GM19468 (cell line): Measurements from ENCODE around the gene RRP1.

Source experiments
- ATAC-seq: cut with Tn5 transposase; IDR thresholded peaks from one replicate; pipeline ENCODE4 v1.9.1; 2021; ENCODE audit warnings: mild to moderate bottlenecking, moderate library complexity, moderate number of reproducible peaks; ENCODE audit not compliant: unreplicated experiment; ENCODE audit errors: extremely low read depth

The RRP1 gene

DNA sequence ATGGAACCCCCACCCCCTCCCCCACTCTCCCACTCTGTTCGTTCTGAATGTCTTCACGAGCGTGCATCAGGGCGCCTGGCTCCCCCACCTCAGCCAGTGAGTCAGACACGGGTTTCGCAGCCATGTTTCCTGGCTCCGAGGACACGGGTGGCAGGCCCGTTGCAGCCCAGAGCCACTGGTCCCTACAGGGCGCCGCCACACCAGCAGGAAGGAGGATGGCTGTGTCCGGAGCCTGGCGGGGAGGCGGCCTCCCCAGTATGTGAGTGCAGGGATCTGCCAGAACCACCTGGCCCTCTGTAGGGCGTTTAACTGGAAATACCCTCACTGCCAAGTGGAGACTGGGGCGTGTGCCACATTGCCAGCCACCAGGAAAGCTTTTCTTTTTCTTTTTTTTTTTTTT lies 31.8 kb upstream of the RRP1 start:
- no peak for ATAC-seq

DNA sequence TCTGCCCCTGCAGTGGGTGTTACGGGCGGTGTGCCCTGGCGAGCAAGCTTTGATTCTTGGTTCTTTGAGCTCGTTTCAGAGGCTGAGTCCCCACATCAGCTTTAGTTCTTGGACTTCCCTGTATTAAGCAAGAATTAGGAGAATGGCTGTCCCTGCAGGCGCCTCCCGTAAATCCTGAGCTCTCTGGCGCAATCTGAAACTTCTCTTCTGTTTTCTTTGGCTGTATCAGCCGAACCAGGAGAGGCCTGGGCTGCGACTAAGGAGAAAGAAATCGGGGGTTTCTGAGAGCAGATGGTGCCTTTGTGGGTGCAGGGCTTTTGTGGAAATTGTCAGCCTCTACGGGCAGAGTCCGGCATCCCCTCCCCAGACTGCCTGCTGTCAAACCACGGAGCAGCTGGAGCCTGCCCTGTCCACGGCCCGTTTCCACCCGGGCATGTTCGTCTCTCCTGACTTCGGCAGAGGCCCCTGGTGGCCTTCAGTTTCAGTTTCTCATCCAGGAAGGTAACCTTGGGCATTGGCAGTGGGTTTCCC lies 31.2 kb upstream of the RRP1 start:
- ATAC-seq: no peak

DNA sequence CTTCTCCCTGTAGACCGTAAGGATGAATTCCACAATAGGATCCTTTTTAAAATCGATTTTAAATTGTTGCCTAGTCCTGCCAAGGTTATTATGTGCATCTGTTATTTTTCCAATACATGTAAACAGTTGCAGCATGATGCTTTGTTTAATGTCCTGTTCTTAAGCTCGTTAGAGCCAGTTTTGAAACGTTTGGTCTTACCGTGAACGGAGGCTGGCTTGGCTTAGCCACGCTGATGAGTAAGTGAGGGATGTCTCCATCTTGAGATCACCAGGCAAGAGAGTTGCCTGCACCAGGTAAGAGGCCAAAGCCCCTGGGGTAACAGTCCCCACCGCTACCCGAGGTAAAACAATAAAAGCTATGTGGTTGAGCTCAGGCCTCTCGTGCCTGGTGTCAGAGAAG lies 30.6 kb upstream of the RRP1 start:
- ATAC-seq: no peak

DNA sequence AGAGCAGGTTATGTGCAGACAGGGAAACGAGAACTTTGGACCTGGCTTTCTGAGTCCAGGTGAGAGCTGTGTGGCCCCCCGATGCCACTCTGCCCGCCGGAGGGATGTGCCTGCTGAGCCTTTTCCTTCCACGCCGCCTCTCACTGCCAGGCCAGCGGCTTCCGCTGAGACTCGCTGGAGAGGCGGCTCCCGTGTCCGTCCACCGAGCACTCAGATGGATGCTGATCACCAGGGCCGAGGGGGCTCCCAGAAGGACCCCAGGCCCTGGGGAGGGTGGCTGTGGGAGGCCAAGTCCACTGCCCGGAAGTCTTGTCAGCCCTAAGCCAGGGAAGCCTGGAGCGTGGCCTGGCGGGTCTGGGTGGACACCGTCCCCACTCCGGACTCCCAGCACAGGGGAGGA lies 29.7 kb upstream of the RRP1 start:
- ATAC-seq: no peak

DNA sequence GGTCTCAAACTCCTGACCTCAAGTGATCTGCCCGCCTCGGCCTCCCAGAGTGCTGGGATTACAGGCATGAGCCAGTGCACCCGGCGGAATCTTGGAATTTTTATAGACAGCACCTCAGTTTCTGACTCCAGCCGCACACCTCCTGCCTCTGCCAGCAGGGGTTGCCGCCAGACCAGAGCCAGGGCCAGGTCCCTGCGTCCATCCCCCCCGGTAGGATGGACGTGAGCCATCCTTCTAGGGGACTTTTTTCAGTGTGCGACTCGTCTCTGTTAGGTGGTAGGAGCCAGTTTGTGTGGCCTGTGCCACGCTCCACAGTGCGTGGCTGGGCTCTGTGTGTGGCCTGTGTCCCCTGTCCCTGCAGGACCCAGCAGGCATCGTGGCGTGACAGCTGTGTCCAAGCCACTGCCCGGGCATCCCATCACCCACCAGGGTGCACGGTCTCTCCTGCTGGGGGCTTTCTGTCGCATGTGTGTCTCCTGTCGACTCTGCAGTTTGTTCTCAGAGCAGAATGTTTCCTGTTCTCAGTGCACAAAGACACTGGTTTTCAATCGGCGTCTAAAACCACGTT lies 28.9 kb upstream of the RRP1 start:
- ATAC-seq: no peak

DNA sequence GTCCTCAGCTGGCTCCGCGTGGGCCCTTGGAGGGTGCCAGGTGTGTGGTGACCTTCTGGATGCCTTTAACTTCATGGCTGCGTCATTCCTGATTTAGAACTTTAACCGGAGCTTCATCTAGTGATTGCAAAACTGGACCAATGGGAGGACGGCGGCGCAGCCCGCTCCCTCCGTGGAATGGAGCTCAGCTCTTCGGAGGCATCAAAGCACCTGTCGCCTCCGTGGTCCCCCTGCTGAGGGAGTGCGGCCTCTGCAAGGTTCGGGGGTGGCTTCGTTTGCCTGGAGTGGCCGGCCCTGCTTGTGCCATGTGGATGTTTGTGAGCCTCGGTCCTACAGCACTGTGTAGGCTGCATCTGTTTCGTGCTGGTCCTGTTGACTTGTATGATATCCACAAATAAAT lies 27.5 kb upstream of the RRP1 start:
- ATAC-seq: no peak

DNA sequence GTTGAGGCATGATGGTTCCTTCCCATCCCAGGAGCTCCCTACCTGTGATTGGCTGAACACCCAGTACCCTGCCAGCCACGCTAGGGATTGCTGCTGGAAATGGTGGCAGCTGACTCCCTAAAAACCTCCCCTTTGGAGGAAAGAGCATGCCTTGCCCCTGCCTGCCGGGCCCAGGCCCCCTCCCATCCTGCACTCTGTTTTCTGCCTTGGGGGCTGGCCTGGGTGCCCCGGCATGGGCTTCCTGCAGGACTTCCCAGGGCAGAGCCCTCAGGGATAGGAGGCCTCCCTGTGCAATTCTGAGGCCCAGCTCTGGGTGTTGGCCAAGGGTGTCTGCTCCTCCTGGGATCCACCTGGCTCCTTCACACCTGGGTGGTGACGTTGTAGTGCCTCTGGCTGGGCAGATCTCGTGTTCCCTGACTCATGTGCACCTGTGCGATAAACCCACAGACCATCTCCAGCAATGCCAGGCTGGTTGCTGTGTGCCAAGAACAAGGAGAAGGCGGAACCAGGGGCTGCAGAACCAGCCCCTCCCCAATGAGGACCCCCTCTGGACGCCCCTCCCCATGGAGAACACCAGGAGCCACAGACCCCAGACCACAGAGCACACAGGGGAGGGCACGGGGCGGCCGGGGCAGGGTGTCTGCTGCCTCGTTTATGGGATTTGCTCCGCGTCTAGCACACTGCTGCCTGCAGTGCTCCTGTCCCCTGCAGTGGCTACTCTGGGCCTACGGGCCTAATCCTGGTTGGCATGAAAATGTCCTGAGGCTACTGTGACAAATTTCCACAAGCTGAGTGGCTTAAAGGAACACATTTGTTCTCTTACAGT lies 26.9 kb upstream of the RRP1 start:
- no peak for ATAC-seq

DNA sequence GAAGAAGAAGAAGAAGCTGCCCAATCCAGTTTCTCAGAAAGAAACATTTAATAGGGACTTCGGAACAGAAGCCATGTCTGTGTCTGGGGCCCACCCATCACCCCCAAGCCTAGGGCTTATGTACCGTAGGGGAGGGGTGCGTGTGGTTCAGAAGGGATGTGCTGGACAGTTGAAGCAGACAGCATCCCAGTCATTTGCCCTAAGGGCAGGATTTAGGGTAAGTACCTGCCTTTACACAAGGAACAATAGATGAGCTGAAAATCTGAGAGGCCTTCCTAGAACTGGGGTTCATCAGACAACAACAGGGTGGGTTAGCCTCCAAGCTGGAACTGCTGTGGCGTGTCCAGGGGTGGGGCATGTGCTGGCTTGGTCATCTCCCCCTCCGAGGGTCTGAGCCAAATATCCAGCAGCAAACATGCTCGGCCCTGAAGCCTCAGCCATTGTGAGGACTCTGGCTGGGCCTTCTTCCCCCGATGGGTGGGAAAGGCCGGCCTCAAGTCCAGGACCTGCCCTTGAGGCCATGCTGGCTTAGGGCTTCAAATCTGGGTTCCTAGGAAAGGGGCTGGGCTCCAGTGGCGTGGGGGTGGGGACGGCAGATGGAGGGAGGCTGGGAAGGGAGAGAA lies 25.4 kb upstream of the RRP1 start:
- ATAC-seq: no peak

DNA sequence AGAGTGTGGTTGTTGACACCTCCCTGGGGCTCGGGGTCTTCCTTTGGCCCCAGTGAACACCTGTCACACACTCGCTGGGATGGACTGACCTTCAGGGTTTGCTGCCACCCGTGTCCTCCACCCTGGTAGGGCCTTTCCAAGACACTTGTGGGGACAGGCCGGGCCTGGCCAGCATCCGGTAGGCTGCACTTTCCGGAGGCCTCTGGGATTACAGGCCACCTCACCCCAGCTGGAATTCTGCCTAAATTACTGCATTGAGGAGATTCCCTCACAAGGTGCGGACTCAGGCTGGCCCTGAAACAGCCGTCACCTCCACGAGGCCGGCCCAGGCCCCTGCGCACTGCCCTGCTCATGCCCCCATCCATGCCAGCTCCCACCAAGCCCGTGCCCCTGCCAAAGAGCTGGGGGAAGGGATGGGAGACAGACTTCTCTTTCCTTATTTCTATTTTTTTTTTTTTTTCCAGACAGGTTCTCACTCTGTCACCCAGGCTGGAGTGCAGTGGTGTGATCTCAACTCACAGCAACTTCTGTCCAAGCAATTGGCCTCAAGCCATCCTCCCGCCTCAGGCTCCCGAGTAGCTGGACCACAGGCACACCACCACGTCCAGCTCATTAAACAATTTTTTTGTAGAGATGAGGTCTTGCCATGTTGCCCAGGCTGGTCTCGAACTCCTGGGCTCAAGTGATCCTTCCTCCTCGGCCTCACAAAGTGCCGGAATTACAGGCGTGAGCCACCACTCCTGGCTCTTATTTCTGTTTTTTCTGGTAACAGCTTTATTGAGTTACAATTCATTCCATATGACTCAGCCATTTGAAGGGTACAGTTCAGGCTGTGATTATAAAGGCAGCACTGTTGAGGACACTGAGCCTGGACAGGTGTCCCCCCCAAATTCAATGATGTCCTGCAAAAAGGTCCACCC lies 24.5 kb upstream of the RRP1 start:
- ATAC-seq: no peak

DNA sequence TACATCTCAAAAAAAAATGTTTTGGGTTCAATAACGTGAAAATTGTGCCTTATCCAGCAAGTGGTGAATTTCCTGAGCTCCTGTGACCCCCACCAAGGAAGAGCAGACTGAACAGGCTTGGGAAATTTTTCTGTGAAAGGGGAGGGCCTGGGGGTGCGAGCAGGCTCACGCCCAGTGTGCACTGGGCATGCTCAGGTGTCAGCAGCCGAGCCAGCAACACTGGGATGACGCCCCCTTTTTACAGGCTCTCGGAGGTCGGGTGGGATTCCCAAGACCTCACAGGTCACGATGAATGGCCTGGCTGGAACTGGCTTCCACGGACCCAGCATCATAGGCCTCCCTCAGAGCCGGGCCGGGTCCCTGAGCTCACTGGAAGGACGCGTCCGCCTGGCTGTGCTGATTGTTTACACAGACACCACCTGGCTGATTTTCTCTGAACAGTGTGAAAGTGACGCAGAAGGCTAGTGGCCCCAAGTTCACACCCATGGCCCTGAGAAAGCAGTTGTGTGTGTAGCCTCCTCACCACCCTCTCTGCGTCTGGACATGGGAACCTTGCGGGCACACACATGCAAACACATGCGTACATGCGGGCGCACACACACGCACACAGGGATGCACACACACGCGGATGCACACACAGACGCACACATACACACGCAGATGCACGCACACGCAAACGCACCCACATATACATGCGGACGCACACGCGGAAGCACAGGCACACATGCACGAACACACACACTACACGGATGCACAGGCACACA lies 22.5 kb upstream of the RRP1 start:
- no peak for ATAC-seq

DNA sequence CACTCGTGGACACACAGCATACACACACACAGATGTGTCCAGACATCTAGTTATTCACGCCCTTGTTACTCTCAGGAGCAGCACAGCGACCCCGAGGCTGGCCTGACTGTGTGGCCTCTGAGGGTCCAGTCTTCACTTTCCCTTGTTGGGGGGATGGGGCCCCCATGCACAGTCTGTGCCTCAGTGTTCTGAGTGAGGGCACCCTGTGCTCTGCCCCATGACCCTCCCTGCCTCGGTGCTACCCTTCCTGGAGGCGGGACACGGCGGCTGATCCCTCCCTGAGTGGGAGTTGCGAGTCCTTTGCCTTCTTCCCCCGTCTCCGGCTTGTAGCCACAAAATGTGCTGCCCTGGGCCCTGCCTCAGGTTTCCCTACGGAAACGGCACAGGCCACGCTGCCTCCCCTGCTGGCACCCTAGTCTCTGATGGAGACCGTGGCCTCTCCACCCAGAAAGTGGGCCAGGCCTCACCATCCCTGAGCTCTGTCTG lies 21.8 kb upstream of the RRP1 start:
- no peak for ATAC-seq

DNA sequence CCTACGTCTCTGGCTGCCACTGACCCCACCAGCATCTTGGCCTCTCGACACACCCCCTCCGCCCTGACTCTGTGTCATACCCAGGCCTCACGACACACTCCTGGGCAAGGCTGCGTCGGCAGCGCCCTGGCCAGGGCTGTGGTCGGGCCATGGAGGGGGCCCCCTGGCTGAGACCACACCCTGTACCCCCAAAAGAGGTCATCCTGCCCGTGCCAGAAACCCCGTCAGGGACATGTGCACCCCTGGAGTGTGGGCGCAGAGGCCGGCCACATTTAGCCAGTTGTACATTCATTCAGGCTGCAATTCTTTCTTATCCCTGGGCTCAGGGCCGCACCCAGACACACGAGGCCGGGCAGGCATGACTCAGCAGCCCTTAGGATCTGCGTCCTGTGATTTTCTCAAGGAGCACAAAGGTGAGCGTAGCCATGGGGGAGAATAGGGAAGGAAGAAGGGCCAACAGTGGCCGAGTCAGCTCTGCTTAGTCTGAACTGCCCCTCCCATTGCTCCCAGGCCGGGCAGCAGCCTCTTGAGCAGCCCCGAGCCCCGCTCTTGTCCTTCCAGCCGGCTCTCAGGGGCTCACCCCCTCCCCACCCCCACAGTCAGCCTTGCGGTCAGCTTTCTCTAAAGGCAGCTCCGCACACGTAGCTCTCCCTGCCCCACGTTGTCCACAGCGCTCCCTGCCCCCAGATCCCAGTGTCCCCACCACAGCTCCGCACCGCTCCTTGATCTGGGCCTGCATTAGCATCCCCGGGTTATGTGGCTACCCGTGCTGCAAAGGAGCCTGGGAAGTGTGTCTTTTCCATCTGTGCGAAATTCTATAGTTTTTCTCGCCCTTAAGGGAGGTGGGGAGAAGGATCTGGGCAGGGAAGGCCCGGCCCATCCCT lies 21.2 kb upstream of the RRP1 start:
- no peak for ATAC-seq

DNA sequence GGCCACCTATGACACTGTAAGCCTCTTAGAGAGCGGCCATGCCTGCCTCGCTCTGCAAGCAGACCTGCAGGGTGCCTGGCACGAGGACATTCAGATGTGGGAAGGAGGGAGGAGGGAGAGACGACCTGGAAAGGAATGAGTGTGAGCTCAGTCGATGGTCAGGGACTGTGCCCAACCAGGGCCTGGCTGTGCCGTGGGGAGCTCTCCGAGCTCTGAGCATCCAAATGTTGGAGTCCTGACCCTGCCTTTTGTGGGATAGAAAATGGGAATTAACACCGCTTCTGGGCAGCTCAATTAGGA lies 20.6 kb upstream of the RRP1 start:
- ATAC-seq: no peak

DNA sequence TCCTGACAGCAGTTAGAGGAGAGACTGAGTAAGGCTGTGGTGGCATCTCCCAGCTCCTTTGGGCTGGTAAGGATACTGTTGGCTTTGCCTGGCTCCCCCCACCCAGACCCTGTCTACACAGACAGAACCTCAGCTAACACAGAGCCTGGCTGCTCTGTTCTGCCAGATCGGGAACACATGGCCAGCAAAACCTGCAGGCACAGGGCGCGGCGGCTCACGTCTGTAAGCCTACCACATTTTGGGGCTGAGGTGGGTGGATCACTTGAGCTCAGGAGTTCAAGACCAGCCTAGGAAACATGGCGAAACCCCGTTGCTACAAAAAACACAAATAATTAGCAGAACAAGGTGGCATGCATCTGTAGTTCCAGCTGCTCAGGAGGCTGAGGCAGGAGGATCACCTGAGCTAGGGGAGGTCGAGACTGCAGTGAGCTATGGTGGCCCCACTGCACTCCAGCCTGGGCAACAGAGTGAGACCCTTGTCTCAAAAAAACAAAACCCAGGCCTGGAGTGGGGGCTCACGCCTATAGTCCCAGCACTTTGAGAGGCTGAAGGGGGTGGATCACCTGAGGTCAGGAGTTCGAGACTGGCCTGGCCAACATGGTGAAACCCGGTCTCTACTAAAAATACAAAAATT lies 19.9 kb upstream of the RRP1 start:
- ATAC-seq: no peak

DNA sequence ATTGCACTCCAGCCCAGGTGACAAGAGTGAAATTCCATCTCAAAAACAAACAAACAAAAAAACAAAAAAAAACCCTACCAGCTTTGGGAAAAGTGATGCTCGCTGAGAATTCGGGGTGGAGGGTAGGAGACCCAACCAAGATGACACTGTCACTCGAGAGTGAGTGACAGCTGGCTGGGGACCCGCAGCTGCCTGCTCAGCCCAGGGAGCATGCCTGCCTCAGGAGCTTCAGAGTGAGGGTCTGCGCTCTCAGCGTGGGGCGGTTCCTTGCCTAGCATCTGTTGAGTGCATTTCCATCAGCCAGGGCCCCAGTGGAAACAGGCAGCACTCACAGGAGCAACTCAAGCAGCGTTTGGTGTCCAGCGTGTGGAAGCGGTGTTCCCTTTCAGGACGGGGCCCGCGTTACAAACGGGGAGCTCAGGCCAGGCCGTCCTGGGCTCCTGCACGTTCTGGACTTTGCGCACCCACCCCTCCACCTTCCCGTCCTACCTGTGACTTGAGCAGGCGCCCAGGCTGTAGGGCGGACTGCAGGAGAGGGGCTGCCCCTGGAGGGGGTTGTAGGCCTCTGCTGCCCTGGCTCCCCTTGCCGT lies 19.2 kb upstream of the RRP1 start:
- ATAC-seq: no peak

DNA sequence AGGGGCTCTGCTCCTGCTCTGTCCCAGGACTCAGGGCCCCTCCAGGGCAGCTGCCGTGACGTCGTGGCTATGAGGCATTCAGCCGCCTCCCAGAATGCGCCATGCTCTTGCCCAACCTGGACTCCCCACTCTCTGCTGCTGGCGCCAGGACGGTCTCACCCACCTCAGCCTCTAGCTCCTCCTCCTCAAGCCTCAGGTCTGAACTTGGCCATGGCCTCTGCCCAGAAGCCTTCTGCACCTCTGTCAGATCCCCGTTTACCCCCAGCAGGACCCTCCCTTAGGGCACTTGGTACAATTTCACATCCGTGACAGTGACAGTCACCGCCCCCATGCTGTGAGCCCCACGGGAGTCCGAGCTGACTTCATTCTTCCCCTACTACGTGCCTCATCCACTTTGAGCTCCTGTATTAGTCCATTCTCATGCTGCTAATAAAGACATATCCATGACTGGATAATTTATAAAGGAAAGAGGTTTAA lies 18.1 kb upstream of the RRP1 start:
- ATAC-seq: no peak

DNA sequence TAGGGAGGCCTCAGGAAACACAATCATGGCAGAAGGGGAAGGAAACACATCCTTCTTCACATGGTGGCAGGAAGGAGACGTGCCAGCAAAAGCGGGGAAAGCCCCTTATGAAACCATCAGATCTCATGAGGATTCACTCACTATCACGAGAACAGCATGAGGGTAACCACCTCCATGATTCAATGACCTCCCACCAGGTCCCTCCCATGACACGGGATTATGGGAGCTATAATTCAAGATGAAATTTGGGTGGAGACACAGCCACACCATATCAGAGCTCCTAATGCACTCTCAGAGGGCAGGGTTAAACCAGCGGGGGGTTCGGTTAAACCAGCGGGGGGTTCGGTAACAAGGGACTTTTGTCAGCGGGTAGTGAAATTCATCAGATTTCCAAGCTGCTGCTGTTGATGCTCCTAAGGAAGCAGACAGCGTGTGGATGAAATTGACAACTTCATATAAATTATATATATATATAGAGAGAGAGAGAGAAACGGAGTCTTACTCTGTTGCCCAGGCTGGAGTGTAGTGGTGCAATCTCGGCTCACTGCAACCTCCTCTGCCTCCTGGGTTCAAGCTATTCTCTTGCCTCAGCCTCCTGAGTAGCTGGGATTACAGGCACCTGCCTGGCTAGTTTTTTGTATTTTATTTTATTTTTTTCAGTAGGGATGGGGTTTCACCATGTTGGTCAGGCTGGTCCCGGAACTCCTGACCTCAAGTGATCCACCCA lies 17.5 kb upstream of the RRP1 start:
- ATAC-seq: no peak
